Left lobe of liver (tissue), 2 donors: ENCODE results near the gene CALML5. TPM values are rescaled to one million over a fixed set of nuclear protein-coding genes. Genes with fewer than 3 reads are reported as not detected.
"Not testable (repeated sequence)": the region's sequence is repeated elsewhere in the genome, so short reads cannot be mapped to it uniquely, and the experiment has no call there.

Experiments
- ATAC-seq: fragments of 200-7000 bp; cut with Tn5 transposase; one replicate; pipeline ENCODE4 v1.9.1; 2020; ENCODE audit warnings: mild to moderate bottlenecking, moderate library complexity
- DNase-seq: peaks from one replicate; pipeline ENCODE4 v3.0.0-alpha.2; 2020; ENCODE audit warnings: low spot score
- total RNA-seq: library from RNA; stranded (reverse); gene quantifications from one replicate; pipeline ENCODE4 v1.2.1, GENCODE V29; 2021
- donor health status: DM: no; HTN: no; CAD: no; lungs with moderate emphysema.
- donor health status: DM: no; HTN: yes; CAD: no.

The CALML5 gene
- total RNA-seq, 1 donor from 2014 or later = not detected

- DNase-seq (no peak), ATAC-seq (no peak)
Observed at GRCh38 chr10:5486853-5487235, 12.5 kb downstream of the CALML5 start.

- DNase-seq = no peak
Observed at GRCh38 chr10:5485948-5486852, 13.2 kb downstream of the CALML5 start.

GRCh38 chr10:5485290-5485689 is 14.1 kb downstream of the CALML5 start:
- no peak for DNase-seq
- no peak for ATAC-seq

More at GRCh38 chr10:5485948-5486852, 13.2 kb downstream of the CALML5 start:
- no peak for ATAC-seq

- ATAC-seq (no peak), DNase-seq (no peak)
Observed at GRCh38 chr10:5484205-5484604, 15.2 kb downstream of the CALML5 start.

- DNase-seq = no peak
- ATAC-seq = no peak
Observed at GRCh38 chr10:5482016-5482415, 17.4 kb downstream of the CALML5 start.

- DNase-seq = no peak
- ATAC-seq = no peak
Observed at GRCh38 chr10:5481121-5481520, 18.2 kb downstream of the CALML5 start.

GRCh38 chr10:5480162-5480941 is 19.0 kb downstream of the CALML5 start:
- no peak for DNase-seq
- no peak for ATAC-seq

- no peak for ATAC-seq
- no peak for DNase-seq
Observed at GRCh38 chr10:5479481-5480161, 19.7 kb downstream of the CALML5 start.

- ATAC-seq = no peak
- no peak for DNase-seq
Observed at GRCh38 chr10:5478694-5479305, 20.6 kb downstream of the CALML5 start.

GRCh38 chr10:5477948-5478693 is 21.2 kb downstream of the CALML5 start:
- DNase-seq (no peak), ATAC-seq (no peak)

GRCh38 chr10:5476918-5477525 is 22.3 kb downstream of the CALML5 start:
- ATAC-seq (no peak), DNase-seq (no peak)

- ATAC-seq = not testable (repeated sequence)
Observed at GRCh38 chr10:5475974-5476807, 23.2 kb downstream of the CALML5 start.

GRCh38 chr10:5475088-5475487 is 24.3 kb downstream of the CALML5 start:
- ATAC-seq, DNase-seq: not testable (repeated sequence)

More at GRCh38 chr10:5475974-5476807, 23.2 kb downstream of the CALML5 start:
- not testable (repeated sequence) for DNase-seq

GRCh38 chr10:5474642-5475041 is 24.7 kb downstream of the CALML5 start:
- not testable (repeated sequence) for DNase-seq, ATAC-seq

GRCh38 chr10:5470062-5470751 is 29.2 kb downstream of the CALML5 start:
- DNase-seq (no peak), ATAC-seq (no peak)

GRCh38 chr10:5469353-5470061 is 29.9 kb downstream of the CALML5 start:
- DNase-seq = no peak

More at GRCh38 chr10:5469353-5470061, 29.9 kb downstream of the CALML5 start:
- no peak for ATAC-seq
